GM13976 (cell line): ENCODE data around the gene PNLIPRP2.

Experiments used
- DNase-seq: peaks from one replicate; pipeline ENCODE4 v3.0.0; 2012; ENCODE audit warnings: low spot score
- in situ Hi-C: fragments of 300-500 bp; cut with MboI; formaldehyde crosslinking; loops from one replicate; pipeline ENCODE4 v1.12.0; 2022; ENCODE audit warnings: low sequenced_read_pairs, mixed read lengths, inconsistent platforms; ENCODE audit not compliant: unreplicated experiment
- TF ChIP-seq, protein P1 (sequence below): IDR thresholded peaks from 2 replicates; pipeline ENCODE4 v1.5.1; 2012; ENCODE audit warnings: borderline replicate concordance, mild to moderate bottlenecking; ENCODE audit not compliant: insufficient read depth; ENCODE audit errors: extremely low read depth, missing control alignments, control extremely low read depth

The PNLIPRP2 gene

DNA sequence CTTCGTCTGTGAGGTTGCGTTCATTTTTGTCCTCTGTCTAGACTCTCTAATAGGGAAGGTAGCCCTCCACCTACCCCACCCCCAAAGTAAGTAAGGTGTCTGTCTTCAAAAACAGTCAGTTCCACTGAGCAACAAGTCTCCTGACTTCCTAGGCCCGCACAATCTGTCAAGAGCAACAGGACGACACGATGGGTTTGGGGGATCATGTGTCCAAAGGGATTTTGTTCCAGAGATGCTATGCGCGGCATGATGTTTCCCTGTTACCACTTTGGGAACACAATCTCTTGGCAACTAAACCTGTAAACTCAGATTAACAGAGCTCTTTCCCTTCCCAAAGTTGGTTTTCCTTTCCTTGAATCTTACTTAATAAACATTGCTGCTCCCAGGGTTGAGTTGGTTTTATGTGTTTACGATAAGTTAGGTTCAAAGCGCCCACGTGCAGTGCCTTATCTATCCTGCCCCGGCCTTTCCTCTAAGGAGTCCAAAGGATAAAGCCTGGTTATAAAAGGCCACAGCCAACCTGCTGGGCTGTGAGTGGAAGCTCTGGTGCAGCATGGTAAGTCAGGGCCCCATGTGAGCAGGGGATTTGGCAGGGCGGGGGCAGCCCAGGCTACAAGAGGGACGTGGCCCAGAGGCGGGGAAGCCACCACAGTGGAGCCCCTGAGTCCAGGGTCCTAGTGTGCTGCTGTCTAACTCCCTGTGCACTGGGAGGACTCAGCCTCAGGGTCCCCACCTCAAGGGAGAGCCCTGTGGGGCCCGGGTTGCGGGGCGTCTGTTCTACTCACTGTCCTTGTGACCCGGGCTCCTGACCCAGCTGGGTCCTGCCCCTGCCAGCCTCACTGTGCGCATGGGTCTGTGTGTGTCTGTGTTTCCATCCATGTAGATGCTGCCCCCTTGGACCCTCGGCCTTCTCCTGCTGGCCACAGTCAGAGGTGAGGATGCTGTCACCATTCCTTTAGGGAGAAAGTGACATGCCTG, at the start of gene PNLIPRP2:
Gene PNLIPRP2, plus strand, starts transcription at position 531 of the 978 bp plus-strand sequence.
- DNase-seq: no peak
- TF ChIP-seq, protein P1, sequence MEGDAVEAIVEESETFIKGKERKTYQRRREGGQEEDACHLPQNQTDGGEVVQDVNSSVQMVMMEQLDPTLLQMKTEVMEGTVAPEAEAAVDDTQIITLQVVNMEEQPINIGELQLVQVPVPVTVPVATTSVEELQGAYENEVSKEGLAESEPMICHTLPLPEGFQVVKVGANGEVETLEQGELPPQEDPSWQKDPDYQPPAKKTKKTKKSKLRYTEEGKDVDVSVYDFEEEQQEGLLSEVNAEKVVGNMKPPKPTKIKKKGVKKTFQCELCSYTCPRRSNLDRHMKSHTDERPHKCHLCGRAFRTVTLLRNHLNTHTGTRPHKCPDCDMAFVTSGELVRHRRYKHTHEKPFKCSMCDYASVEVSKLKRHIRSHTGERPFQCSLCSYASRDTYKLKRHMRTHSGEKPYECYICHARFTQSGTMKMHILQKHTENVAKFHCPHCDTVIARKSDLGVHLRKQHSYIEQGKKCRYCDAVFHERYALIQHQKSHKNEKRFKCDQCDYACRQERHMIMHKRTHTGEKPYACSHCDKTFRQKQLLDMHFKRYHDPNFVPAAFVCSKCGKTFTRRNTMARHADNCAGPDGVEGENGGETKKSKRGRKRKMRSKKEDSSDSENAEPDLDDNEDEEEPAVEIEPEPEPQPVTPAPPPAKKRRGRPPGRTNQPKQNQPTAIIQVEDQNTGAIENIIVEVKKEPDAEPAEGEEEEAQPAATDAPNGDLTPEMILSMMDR: no peak
- in situ Hi-C loops: no loop called here

DNA sequence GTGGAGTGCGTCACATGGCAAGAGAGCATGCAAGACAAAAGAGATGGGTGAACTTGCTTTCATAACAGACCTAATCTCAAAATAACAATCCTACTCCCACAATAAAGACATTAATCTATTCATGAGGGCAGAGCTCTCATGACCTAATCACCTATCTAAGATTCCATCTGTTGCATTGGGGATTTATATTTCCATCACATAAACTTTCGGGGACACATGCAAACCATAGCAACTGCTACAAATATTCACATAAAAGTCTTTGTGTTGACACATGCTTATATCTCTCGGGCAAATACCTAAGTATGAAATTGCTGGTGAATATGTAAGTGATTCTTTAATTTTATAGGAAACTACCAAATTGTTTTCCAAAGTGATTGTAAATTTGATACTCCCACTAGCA, 46.0 kb upstream of the PNLIPRP2 start:
- in situ Hi-C loops: no loop called here
- TF ChIP-seq, protein P1: no peak
- DNase-seq: no peak

- in situ Hi-C loops: no loop called here
- DNase-seq: no peak
- TF ChIP-seq, protein P1: no peak
Observed at GRCh38 chr10:116587878-116588591, 32.7 kb upstream of the PNLIPRP2 start.

- no peak for DNase-seq
- in situ Hi-C loops: no loop called here
- TF ChIP-seq, protein P1: no peak
Observed at GRCh38 chr10:116588995-116589394, 31.8 kb upstream of the PNLIPRP2 start.

DNA sequence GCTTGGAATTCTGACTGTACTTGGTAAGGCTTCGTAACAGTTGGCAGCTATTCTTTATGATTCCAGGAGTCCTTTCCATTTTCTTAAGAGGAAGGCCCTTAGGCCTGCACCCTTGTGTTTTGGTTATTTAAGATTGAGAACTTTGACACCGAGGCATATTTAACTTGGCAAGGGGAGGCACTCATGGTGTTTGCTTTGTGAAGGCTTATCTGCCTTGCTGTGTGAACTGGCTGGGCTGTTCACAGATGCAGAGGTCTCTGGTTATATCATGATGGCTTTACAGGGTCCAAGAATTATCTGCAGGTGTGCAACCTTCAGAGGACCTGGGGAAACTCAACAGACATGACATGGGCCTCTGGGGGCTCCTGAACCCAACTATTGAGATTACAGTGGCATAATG, 30.8 kb upstream of the PNLIPRP2 start:
- DNase-seq: no peak
- TF ChIP-seq, protein P1: no peak
- in situ Hi-C loops: no loop called here

DNA sequence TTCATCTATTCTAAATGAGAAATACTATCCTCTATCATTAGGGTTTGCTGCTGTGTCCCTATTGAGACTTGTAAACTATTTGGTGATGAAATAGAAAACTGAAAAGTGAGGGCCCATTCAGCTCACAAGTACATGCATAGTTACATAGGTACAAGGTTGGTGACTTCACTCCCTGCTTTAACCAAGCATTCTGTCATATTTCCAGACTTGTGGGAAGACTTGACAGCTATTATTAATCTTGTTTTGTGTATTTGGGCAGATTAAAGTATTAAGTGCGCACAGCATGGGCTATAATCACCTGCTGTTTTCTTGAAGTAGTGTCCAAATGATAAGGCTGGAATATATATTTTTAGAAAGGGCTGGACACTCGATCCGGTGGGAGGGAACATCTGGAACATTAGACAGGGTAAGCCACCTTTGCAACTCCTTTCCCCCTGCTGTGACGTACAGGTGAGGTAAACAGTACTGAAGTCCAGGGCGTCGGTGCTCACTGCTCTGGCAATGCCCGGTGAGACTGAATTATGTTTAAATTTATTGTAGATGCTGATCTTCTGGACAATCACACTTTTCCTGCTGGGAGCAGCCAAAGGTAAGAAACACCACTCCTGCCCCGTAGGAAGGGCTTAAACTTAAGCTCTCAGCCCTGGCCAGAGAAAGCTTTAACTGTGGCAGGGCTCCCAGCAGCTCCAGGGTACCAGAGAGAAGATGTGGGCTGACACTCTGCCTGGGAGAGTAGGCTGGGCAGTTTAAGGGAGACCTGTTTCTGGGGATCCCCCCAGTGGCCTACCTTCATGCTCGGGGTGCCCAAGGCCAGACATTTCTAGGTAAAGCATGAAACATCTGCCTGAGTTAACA, 29.9 kb upstream of the PNLIPRP2 start, which contains the start of gene PNLIPRP1:
Gene PNLIPRP1, plus strand, starts transcription at position 370 of the 855 bp plus-strand sequence. Its CDS starts 171 bp downstream, at position 541.
- DNase-seq: no peak
- in situ Hi-C loops: no loop called here
- TF ChIP-seq, protein P1: no peak
